SK-N-MC (cell line): ENCODE results near the gene PLVAP.

Experiments
- DNase-seq: peaks from one replicate; pipeline ENCODE4 v3.0.0-alpha.2; 2011; ENCODE audit warnings: low read depth, low spot score
- H3K27ac ChIP-seq: fragments of 200-600 bp; sonication (generic); 2 replicates; pipeline ENCODE4 v1.5.1; 2016; ENCODE audit warnings: mixed run types
- H3K36me3 ChIP-seq: fragments of 200-600 bp; sonication (generic); 2 replicates; pipeline ENCODE4 v1.6.1; 2017; ENCODE audit warnings: antibody characterized with exemption, low read length, mixed read lengths; ENCODE audit not compliant: insufficient read depth
- H3K4me3 ChIP-seq: fragments of 200-600 bp; sonication (generic); 2 replicates; pipeline ENCODE4 v1.5.1; 2016
- H3K9ac ChIP-seq: fragments of 200-600 bp; sonication (generic); 2 replicates; pipeline ENCODE4 v1.8.0; 2017; ENCODE audit warnings: mixed run types, mixed read lengths; ENCODE audit not compliant: insufficient read length
- H3K9me3 ChIP-seq: fragments of 200-600 bp; sonication (generic); 2 replicates; pipeline ENCODE4 v1.6.1; 2017; ENCODE audit warnings: low read depth, mild to moderate bottlenecking, antibody characterized with exemption, low read length, moderate library complexity, mixed read lengths
- EZH2 ChIP-seq: fragments of 200-600 bp; sonication (generic); IDR thresholded peaks from one replicate; pipeline ENCODE4 v1.6.1; 2017; ENCODE audit warnings: antibody characterized with exemption
- FOXP2 ChIP-seq: optimal IDR thresholded peaks from 2 replicates; pipeline ENCODE3; 2011; ENCODE audit warnings: mild to moderate bottlenecking, moderate library complexity; ENCODE audit not compliant: insufficient read depth; ENCODE audit errors: extremely low read length, control extremely low read depth
- POLR2AphosphoS5 ChIP-seq: IDR thresholded peaks from 2 replicates; pipeline ENCODE4 v1.6.1; 2012; ENCODE audit warnings: mild to moderate bottlenecking, low read depth, low read length, borderline replicate concordance

Gene PLVAP

DNA sequence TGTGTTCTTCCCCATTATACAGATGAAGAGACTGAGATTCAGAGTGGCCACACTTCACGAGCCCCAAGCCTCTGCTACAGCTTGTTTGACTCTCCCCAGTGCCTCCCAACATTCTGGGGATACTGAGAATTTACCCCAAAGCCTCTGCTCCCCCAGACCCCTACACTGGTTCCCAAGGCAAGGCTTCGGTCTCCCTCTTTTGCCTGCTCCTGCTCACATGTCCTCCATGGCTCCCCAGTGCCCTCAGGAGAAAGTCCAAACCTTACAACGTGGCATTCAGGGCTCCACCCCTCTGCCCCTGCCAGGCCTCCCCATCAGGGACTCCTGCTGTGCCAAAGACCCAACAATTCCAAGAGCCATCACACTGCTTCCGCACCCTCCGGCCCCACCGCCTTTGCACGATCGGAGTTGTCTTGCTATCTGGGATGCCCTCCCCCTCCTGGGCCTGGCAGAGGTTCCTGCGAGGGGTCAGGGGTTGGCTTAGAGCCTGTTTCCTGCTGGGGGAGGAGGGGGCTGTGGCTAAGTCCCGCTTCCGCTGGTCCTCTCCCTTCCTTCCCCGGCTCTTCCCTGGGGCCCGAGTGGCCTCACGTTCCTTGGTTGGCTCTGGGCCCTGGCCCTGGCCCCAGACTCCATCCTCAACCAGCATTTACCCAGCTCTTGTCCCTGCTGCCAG lies 24.4 kb downstream of the PLVAP start:
- TF ChIP-seq POLR2AphosphoS5 (no peak), FOXP2 (no peak), EZH2 (no peak)
- Histone ChIP-seq H3K9ac (no peak overlapping the region), H3K9me3 (no peaks in the 10 kb centered on the region), H3K36me3 (no peaks in the 10 kb centered on the region), H3K4me3 (no peak overlapping the region), H3K27ac (no peak overlapping the region)
- DNase-seq: no peak

- no peaks in the 10 kb centered on the region for H3K36me3 ChIP-seq
- no peak for DNase-seq
- no peak overlapping the region for H3K9ac ChIP-seq
- no peak for TF ChIP-seq FOXP2
- no peak for TF ChIP-seq POLR2AphosphoS5
- no peak for TF ChIP-seq EZH2
- H3K9me3 ChIP-seq: no peaks in the 10 kb centered on the region
- H3K4me3 ChIP-seq: no peak overlapping the region
- H3K27ac ChIP-seq: no peak overlapping the region
Measured at GRCh38 chr19:17351815-17352435, 25.2 kb downstream of the PLVAP start.

DNA sequence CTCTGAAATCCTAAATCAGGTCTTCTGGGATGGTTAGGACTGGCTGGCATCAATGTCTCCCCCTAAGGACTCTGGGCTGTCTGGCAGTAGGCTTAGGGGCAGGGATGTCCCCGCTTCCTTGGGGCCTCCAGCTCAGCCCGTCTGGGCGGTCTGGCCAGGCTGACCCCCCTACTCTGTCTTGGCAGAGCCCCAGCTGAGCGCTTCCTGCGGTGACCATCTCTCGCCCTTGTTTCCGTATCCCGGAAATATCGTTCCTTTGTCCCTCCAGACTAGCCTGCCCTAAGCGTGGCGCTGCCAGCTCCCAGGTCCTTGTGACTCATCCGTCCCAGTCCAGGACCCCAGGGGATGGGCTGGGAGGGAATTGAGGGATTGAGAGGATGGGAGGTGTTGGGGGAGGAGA lies 28.4 kb downstream of the PLVAP start:
- no peak overlapping the region for H3K9ac ChIP-seq
- TF ChIP-seq POLR2AphosphoS5 (no peak), EZH2 (no peak), FOXP2 (no peak)
- no peak overlapping the region for H3K27ac ChIP-seq
- no peak overlapping the region for H3K4me3 ChIP-seq
- H3K9me3 ChIP-seq: no peaks in the 10 kb centered on the region
- no peak for DNase-seq
- no peaks in the 10 kb centered on the region for H3K36me3 ChIP-seq

DNA sequence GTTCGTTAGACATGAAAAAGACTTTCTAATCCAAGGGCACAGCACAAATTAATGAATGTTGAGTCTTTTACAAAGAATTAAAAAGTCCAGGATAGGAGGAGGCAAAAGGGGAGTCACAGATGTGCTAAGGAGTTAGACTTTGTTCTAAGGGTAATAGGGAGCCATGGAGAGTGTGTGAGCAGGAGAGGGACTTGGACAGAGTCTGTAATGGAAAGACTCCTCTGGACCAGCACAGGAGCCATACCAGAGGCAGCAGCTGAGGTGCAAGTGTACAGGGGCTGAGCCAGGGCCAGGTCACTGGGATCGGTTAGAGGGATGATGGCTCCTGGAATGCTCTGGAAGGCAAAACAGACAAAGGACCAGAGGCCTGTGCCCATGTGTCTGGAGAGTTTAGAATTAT lies 29.3 kb downstream of the PLVAP start:
- H3K9ac ChIP-seq: no peak overlapping the region
- H3K4me3 ChIP-seq: no peak overlapping the region
- no peak overlapping the region for H3K27ac ChIP-seq
- H3K36me3 ChIP-seq: no peaks in the 10 kb centered on the region
- no peak for DNase-seq
- TF ChIP-seq POLR2AphosphoS5 (no peak), FOXP2 (no peak), EZH2 (no peak)
- H3K9me3 ChIP-seq: no peaks in the 10 kb centered on the region

- no peak overlapping the region for H3K4me3 ChIP-seq
- DNase-seq: no peak
- no peak overlapping the region for H3K27ac ChIP-seq
- no peak overlapping the region for H3K9ac ChIP-seq
- H3K9me3 ChIP-seq: no peaks in the 10 kb centered on the region
- TF ChIP-seq POLR2AphosphoS5: no peak
- TF ChIP-seq FOXP2: no peak
- no peak for TF ChIP-seq EZH2
- no peaks in the 10 kb centered on the region for H3K36me3 ChIP-seq
Measured at GRCh38 chr19:17347361-17347760, 29.8 kb downstream of the PLVAP start.

DNA sequence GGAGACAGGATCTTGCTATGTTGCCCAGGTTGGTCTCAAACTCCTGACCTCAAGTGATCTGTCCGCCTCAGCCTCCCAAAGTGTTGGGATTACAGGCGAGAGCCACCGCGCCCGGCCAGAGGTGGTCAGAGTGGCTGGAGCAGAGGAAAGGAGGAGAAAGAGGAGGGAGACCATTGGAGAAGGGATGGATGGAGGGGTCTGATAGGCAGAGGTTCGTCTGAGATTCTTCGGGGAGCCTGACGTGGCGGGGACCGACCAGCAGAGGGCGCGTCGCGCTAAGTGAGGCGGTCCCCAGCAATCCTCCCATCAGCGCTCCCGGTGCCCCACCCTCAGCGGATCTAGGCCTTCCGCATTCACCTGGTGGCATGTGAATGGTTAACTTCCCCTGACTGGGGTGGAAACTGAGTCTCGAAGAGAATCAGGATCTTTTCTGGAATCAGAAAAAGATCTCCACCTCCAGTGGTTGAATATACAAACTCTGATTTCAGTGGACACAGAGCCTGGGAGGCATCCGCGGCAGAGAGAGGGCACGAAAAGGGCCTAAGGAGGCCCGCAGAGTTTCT lies 31.0 kb downstream of the PLVAP start:
- H3K36me3 ChIP-seq: no peaks in the 10 kb centered on the region; the same call in 1 of the 2 replicates
- no peak overlapping the region for H3K4me3 ChIP-seq
- no peaks in the 10 kb centered on the region for H3K9me3 ChIP-seq
- no peak for TF ChIP-seq POLR2AphosphoS5
- no peak for TF ChIP-seq EZH2
- no peak for TF ChIP-seq FOXP2
- no peak for DNase-seq
- no peak overlapping the region for H3K27ac ChIP-seq
- no peak overlapping the region for H3K9ac ChIP-seq

- H3K9ac ChIP-seq: no peak overlapping the region
- no peak for DNase-seq
- TF ChIP-seq EZH2: no peak
- no peaks in the 10 kb centered on the region for H3K9me3 ChIP-seq
- no peak overlapping the region for H3K4me3 ChIP-seq
- H3K27ac ChIP-seq: no peak overlapping the region
- H3K36me3 ChIP-seq: no peaks in the 10 kb centered on the region; the same call in 1 of the 2 replicates
Measured at GRCh38 chr19:17341845-17342244, 35.3 kb downstream of the PLVAP start.

DNA sequence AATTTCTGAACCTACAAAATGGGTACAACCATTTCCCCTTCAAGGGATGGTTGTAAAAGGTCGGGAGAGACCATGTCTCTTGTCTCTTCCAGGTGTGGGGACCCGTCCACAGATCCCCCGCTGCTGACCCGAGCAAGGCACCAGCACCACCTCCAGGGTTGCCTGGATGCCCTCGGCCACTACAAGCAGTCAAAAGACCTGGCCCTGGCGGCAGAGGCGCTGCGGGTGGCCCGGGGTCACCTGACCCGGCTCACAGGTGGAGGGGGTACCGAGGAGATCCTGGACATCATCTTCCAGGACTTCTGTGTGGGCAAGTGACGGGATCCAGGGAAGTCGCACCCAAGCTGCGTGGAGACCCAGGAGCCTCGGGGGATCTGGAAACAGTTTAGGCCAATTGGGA lies 35.8 kb downstream of the PLVAP start:
- TF ChIP-seq EZH2: no peak
- TF ChIP-seq POLR2AphosphoS5: no peak
- TF ChIP-seq FOXP2: no peak
- Histone ChIP-seq H3K27ac (no peak overlapping the region), H3K9ac (no peak overlapping the region), H3K4me3 (no peak overlapping the region), H3K9me3 (no peaks in the 10 kb centered on the region), H3K36me3 (no peaks in the 10 kb centered on the region; the same call in 1 of the 2 replicates)
- DNase-seq: no peak
